KOPT-K1 (cell line): ENCODE data around the gene SYTL5.

Experiments
- H3K27ac ChIP-seq: fragments of 200-600 bp; sonication (generic); 2 replicates; pipeline ENCODE4 v1.5.1; 2016; ENCODE audit warnings: antibody characterized with exemption, mild to moderate bottlenecking, low read depth, low read length; ENCODE audit not compliant: poor library complexity, severe bottlenecking
- H3K36me3 ChIP-seq: fragments of 200-600 bp; sonication (generic); 2 replicates; pipeline ENCODE4 v1.5.1; 2017; ENCODE audit warnings: antibody characterized with exemption, mild to moderate bottlenecking, low read length, moderate library complexity; ENCODE audit not compliant: insufficient read depth
- H3K9me3 ChIP-seq: fragments of 200-600 bp; sonication (generic); 2 replicates; pipeline ENCODE4 v1.5.1; 2017; ENCODE audit warnings: antibody characterized with exemption, low read length, mild to moderate bottlenecking; ENCODE audit not compliant: insufficient read depth, poor library complexity, severe bottlenecking

SYTL5 gene

GRCh38 chrX:38175139-38175538 is 168.8 kb downstream of the SYTL5 start:
- H3K9me3 ChIP-seq, result no peaks in the 10 kb centered on the region

GRCh38 chrX:38178396-38178795 is 172.0 kb downstream of the SYTL5 start:
- Histone ChIP-seq H3K27ac (no peak overlapping the region), H3K9me3 (no peaks in the 10 kb centered on the region), H3K36me3 (no peaks in the 10 kb centered on the region)

More at GRCh38 chrX:38175139-38175538, 168.8 kb downstream of the SYTL5 start:
- Histone ChIP-seq H3K27ac (no peak overlapping the region), H3K36me3 (no peaks in the 10 kb centered on the region)
